WTC11 (cell line): ENCODE measurements around the gene IPO4. TPM values are rescaled to one million over a fixed set of nuclear protein-coding genes. Genes with fewer than 3 reads are reported as not detected.

ENCODE experiments used
- ATAC-seq: fragments of 200-7000 bp; cut with Tn5 transposase; 2 replicates; pipeline ENCODE4 v1.10.0; 2021; ENCODE audit warnings: mild to moderate bottlenecking, moderate library complexity
- CTCF ChIA-PET: fragments of 300-600 bp; sonication (Branson Sonifier 250); formaldehyde crosslinking; loops from one replicate; lab custom pipeline; 2021; ENCODE audit warnings: antibody characterized with exemption; lab: Charles Lee
- POLR2A ChIA-PET: fragments of 350-600 bp; sonication (Branson Sonifier 250); formaldehyde crosslinking; loops from one replicate; lab custom pipeline; 2021; ENCODE audit warnings: antibody characterized with exemption; lab: Charles Lee
- DNase-seq: peaks from one replicate; pipeline ENCODE4 v3.0.0; 2021; ENCODE audit warnings: low spot score
- H3K27ac Mint-ChIP-seq: 2 replicates; pipeline ENCODE4 v1.8.0; 2021; ENCODE audit warnings: mixed read lengths
- H3K27me3 Mint-ChIP-seq: 2 replicates; pipeline ENCODE4 v1.8.0; 2021; ENCODE audit warnings: low read depth, mild to moderate bottlenecking, moderate library complexity, mixed read lengths
- H3K36me3 Mint-ChIP-seq: 2 replicates; pipeline ENCODE4 v1.8.0; 2021; ENCODE audit warnings: mixed read lengths
- H3K4me1 Mint-ChIP-seq: 2 replicates; pipeline ENCODE4 v1.8.0; 2022; ENCODE audit warnings: mixed read lengths
- H3K4me3 Mint-ChIP-seq: 2 replicates; pipeline ENCODE4 v1.8.0; 2021; ENCODE audit warnings: mild to moderate bottlenecking, moderate library complexity, mixed read lengths
- H3K9me3 Mint-ChIP-seq: 2 replicates; pipeline ENCODE4 v1.8.0; 2021; ENCODE audit warnings: mixed read lengths
- ATF6 ChIP-seq: sonication (generic); formaldehyde crosslinking; IDR thresholded peaks from 2 replicates; pipeline ENCODE4 v1.8.1; 2023; ENCODE audit warnings: mild to moderate bottlenecking, missing genetic modification reagents
- CDX4 ChIP-seq: fragments of 250-450 bp; sonication (Bioruptor Pico); IDR thresholded peaks from 2 replicates; pipeline ENCODE4 v1.9.0; 2021; ENCODE audit warnings: moderate library complexity, mild to moderate bottlenecking, inconsistent platforms, borderline replicate concordance
- CREB1 ChIP-seq: sonication (generic); formaldehyde crosslinking; IDR thresholded peaks from 2 replicates; pipeline ENCODE4 v1.8.0; 2023; ENCODE audit warnings: mild to moderate bottlenecking, missing genetic modification reagents
- EMX1 ChIP-seq: fragments of 250-450 bp; sonication (Bioruptor Pico); IDR thresholded peaks from 2 replicates; pipeline ENCODE4 v1.8.0; 2021; ENCODE audit warnings: mild to moderate bottlenecking
- FOXK1 ChIP-seq: sonication (generic); formaldehyde crosslinking; IDR thresholded peaks from 2 replicates; pipeline ENCODE4 v1.8.0; 2022; ENCODE audit warnings: mild to moderate bottlenecking, moderate library complexity, missing genetic modification reagents
- GABPB1 ChIP-seq: sonication (generic); formaldehyde crosslinking; IDR thresholded peaks from 2 replicates; pipeline ENCODE4 v1.8.1; 2023; ENCODE audit warnings: mild to moderate bottlenecking, missing genetic modification reagents
- GTF2I ChIP-seq: fragments of 250-450 bp; sonication (Bioruptor Pico); conservative IDR thresholded peaks from 2 replicates; pipeline ENCODE4 v1.4.0; 2021; ENCODE audit warnings: mild to moderate bottlenecking
- HMGXB4 ChIP-seq: sonication (generic); formaldehyde crosslinking; IDR thresholded peaks from 2 replicates; pipeline ENCODE4 v1.8.1; 2023; ENCODE audit warnings: mild to moderate bottlenecking, moderate library complexity, missing genetic modification reagents
- KAT7 ChIP-seq: sonication (generic); formaldehyde crosslinking; IDR thresholded peaks from 2 replicates; pipeline ENCODE4 v1.8.1; 2023; ENCODE audit warnings: missing genetic modification reagents, mild to moderate bottlenecking, borderline replicate concordance
- NFATC4 ChIP-seq: fragments of 250-450 bp; sonication (Bioruptor Pico); IDR thresholded peaks from 2 replicates; pipeline ENCODE4 v1.9.0; 2021; ENCODE audit warnings: mild to moderate bottlenecking
- NR1H2 ChIP-seq: sonication (generic); formaldehyde crosslinking; IDR thresholded peaks from 2 replicates; pipeline ENCODE4 v1.9.0; 2021; ENCODE audit warnings: mild to moderate bottlenecking, moderate library complexity, missing genetic modification reagents
- SMAD3 ChIP-seq: sonication (generic); formaldehyde crosslinking; IDR thresholded peaks from 2 replicates; pipeline ENCODE4 v1.8.0; 2022; ENCODE audit warnings: missing genetic modification reagents, mild to moderate bottlenecking, borderline replicate concordance
- SMAD4 ChIP-seq: sonication (generic); formaldehyde crosslinking; IDR thresholded peaks from 2 replicates; pipeline ENCODE4 v1.8.0; 2022; ENCODE audit warnings: mild to moderate bottlenecking, missing genetic modification reagents
- TEAD1 ChIP-seq: sonication (generic); formaldehyde crosslinking; IDR thresholded peaks from 2 replicates; pipeline ENCODE4 v1.8.0; 2022; ENCODE audit warnings: mild to moderate bottlenecking, missing genetic modification reagents
- ZBTB43 ChIP-seq: sonication (generic); formaldehyde crosslinking; IDR thresholded peaks from 2 replicates; pipeline ENCODE4 v1.8.1; 2023; ENCODE audit warnings: mild to moderate bottlenecking, missing genetic modification reagents
- ZNF138 ChIP-seq: sonication (generic); formaldehyde crosslinking; conservative IDR thresholded peaks from 2 replicates; pipeline ENCODE4 v1.8.1; 2022; ENCODE audit warnings: mild to moderate bottlenecking, moderate library complexity, missing genetic modification reagents
- ZNF423 ChIP-seq: fragments of 250-450 bp; sonication (Bioruptor Pico); IDR thresholded peaks from 2 replicates; pipeline ENCODE4 v2.1.2; 2022; ENCODE audit warnings: mild to moderate bottlenecking, moderate library complexity
- ZNF512 ChIP-seq: sonication (generic); formaldehyde crosslinking; IDR thresholded peaks from 2 replicates; pipeline ENCODE4 v1.8.1; 2022; ENCODE audit warnings: missing genetic modification reagents, borderline replicate concordance
- total RNA-seq: library from RNA; stranded (reverse); gene quantifications from 3 replicates; pipeline ENCODE4 v1.2.3, GENCODE V29; 2021
- TF ChIP-seq, protein P1 (sequence below): sonication (generic); formaldehyde crosslinking; IDR thresholded peaks from 2 replicates; pipeline ENCODE4 v1.8.0; 2023; ENCODE audit warnings: mild to moderate bottlenecking, missing genetic modification reagents
- TF ChIP-seq, protein P2 (sequence below): sonication (generic); formaldehyde crosslinking; IDR thresholded peaks from 2 replicates; pipeline ENCODE4 v1.8.0; 2023; ENCODE audit warnings: missing genetic modification reagents, mild to moderate bottlenecking, borderline replicate concordance

The IPO4 gene
- total RNA-seq, 1 experiment from 2014 or later, result 128 TPM

- no peaks in the 10 kb centered on the region for H3K27me3 Mint-ChIP-seq
- ATAC-seq, result no peak
- DNase-seq, result no peak
- TF ChIP-seq ZNF423 (no peak), CDX4 (no peak), ZNF512 (CRISPR knock-in tag) (no peak), GABPB1 (no peak), KAT7 (CRISPR knock-in tag) (no peak), SMAD3 (CRISPR knock-in tag) (no peak), TEAD1 (CRISPR knock-in tag) (no peak), CREB1 (no peak), SMAD4 (no peak), GTF2I (CRISPR knock-in tag) (no peak), NR1H2 (CRISPR knock-in tag) (no peak), ZNF138 (CRISPR knock-in tag) (no peak)
- TF ChIP-seq, protein P1, sequence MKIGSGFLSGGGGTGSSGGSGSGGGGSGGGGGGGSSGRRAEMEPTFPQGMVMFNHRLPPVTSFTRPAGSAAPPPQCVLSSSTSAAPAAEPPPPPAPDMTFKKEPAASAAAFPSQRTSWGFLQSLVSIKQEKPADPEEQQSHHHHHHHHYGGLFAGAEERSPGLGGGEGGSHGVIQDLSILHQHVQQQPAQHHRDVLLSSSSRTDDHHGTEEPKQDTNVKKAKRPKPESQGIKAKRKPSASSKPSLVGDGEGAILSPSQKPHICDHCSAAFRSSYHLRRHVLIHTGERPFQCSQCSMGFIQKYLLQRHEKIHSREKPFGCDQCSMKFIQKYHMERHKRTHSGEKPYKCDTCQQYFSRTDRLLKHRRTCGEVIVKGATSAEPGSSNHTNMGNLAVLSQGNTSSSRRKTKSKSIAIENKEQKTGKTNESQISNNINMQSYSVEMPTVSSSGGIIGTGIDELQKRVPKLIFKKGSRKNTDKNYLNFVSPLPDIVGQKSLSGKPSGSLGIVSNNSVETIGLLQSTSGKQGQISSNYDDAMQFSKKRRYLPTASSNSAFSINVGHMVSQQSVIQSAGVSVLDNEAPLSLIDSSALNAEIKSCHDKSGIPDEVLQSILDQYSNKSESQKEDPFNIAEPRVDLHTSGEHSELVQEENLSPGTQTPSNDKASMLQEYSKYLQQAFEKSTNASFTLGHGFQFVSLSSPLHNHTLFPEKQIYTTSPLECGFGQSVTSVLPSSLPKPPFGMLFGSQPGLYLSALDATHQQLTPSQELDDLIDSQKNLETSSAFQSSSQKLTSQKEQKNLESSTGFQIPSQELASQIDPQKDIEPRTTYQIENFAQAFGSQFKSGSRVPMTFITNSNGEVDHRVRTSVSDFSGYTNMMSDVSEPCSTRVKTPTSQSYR, result no peak
- TF ChIP-seq, protein P2, sequence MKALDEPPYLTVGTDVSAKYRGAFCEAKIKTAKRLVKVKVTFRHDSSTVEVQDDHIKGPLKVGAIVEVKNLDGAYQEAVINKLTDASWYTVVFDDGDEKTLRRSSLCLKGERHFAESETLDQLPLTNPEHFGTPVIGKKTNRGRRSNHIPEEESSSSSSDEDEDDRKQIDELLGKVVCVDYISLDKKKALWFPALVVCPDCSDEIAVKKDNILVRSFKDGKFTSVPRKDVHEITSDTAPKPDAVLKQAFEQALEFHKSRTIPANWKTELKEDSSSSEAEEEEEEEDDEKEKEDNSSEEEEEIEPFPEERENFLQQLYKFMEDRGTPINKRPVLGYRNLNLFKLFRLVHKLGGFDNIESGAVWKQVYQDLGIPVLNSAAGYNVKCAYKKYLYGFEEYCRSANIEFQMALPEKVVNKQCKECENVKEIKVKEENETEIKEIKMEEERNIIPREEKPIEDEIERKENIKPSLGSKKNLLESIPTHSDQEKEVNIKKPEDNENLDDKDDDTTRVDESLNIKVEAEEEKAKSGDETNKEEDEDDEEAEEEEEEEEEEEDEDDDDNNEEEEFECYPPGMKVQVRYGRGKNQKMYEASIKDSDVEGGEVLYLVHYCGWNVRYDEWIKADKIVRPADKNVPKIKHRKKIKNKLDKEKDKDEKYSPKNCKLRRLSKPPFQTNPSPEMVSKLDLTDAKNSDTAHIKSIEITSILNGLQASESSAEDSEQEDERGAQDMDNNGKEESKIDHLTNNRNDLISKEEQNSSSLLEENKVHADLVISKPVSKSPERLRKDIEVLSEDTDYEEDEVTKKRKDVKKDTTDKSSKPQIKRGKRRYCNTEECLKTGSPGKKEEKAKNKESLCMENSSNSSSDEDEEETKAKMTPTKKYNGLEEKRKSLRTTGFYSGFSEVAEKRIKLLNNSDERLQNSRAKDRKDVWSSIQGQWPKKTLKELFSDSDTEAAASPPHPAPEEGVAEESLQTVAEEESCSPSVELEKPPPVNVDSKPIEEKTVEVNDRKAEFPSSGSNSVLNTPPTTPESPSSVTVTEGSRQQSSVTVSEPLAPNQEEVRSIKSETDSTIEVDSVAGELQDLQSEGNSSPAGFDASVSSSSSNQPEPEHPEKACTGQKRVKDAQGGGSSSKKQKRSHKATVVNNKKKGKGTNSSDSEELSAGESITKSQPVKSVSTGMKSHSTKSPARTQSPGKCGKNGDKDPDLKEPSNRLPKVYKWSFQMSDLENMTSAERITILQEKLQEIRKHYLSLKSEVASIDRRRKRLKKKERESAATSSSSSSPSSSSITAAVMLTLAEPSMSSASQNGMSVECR (CRISPR knock-in tag), result no peak
- no peak overlapping the region for H3K4me3 Mint-ChIP-seq
- POLR2A ChIA-PET, result interaction anchor here (0.7 to 1.7 kb wide), 2 partner anchors 10 to 36 kb away, joined by 3 to 4 read pairs; partner anchors contain the start of genes DCAF11, IRF9 and NRL
- no peak overlapping the region for H3K27ac Mint-ChIP-seq
- CTCF ChIA-PET, result interaction anchor here (0.7 to 4.1 kb wide), 4 partner anchors 10 to 158 kb away, joined by 3 to 19 read pairs (median 4); partner anchors contain the start of genes CIDEB, IPO4 and IRF9
- peaks cover 18% of the 10 kb centered on the region for H3K4me1 Mint-ChIP-seq
- H3K36me3 Mint-ChIP-seq, result peaks cover 46% of the 10 kb centered on the region
- H3K9me3 Mint-ChIP-seq, result no peaks in the 10 kb centered on the region
These were observed 38.0 kb downstream of the IPO4 start for GRCh38 chr14:24150567-24150966.

- no peak overlapping the region for H3K4me3 Mint-ChIP-seq
- DNase-seq (no peak), ATAC-seq (no peak)
- peaks cover 43% of the 10 kb centered on the region for H3K36me3 Mint-ChIP-seq
- no peaks in the 10 kb centered on the region for H3K27me3 Mint-ChIP-seq
- CTCF ChIA-PET, result interaction anchor here (0.7 to 4.1 kb wide), 3 partner anchors 11 to 42 kb away, joined by 3 to 19 read pairs (median 4); partner anchors contain the start of genes IPO4 and IRF9
- no peaks in the 10 kb centered on the region for H3K9me3 Mint-ChIP-seq
- POLR2A ChIA-PET, result interaction anchor here (1.7 kb wide), 1 partner anchor 11 kb away, joined by 4 read pairs; the partner anchor contains the start of gene IRF9
- peaks cover 21% of the 10 kb centered on the region for H3K4me1 Mint-ChIP-seq
- no peak overlapping the region for H3K27ac Mint-ChIP-seq
- TF ChIP-seq HMGXB4 (CRISPR knock-in tag) (no peak), EMX1 (CRISPR knock-in tag) (no peak), ZNF138 (CRISPR knock-in tag) (no peak), GTF2I (CRISPR knock-in tag) (no peak), TEAD1 (CRISPR knock-in tag) (no peak), ATF6 (no peak), ZBTB43 (CRISPR knock-in tag) (no peak), FOXK1 (no peak), NFATC4 (CRISPR knock-in tag) (no peak)
These were observed 38.6 kb downstream of the IPO4 start for GRCh38 chr14:24150061-24150460.
